GM12875 (cell line): ENCODE measurements around the gene PRMT5.

ENCODE experiments used
- H3K4me3 ChIP-seq: one replicate; pipeline ENCODE4 v1.5.1; 2011; ENCODE audit warnings: low read depth, low read length, control low read depth
- CTCF ChIP-seq: IDR thresholded peaks from 2 replicates; pipeline ENCODE4 v1.5.1; 2011; ENCODE audit warnings: low read depth, mild to moderate bottlenecking, control low read depth, inconsistent platforms, low read length, moderate library complexity, borderline replicate concordance; ENCODE audit not compliant: insufficient read depth

PRMT5 gene

GRCh38 chr14:22929104-22929960 lies at the start of gene PRMT5:
PRMT5 (minus strand) TSS chr14:22929376; CDS start chr14:22929361, 15 bp downstream.
- no peak for TF ChIP-seq CTCF
- peak within 1 kb of the TSS; percentile 68 for H3K4me3 ChIP-seq

DNA sequence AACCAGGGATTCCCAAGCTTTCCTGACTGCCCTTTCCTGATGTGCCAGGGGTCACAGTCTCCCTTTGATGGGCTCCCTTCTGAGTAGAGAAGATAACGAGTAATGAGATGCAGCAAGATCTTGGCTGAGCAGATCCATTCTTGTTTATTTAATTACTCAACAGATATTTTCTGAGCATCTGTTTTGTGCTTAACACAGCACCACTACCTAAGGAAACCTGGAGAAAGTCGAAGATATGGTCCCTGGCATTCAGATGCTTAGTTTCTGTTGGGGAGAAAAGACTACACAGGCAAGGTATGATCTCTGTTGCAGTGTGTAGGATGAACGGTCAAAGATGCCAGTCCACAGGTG lies 49.3 kb upstream of the PRMT5 start:
- no peak overlapping the region for H3K4me3 ChIP-seq
- TF ChIP-seq CTCF: no peak

- no peak for TF ChIP-seq CTCF
- no peak overlapping the region for H3K4me3 ChIP-seq
Observed at GRCh38 chr14:22977684-22978486, 48.7 kb upstream of the PRMT5 start.

DNA sequence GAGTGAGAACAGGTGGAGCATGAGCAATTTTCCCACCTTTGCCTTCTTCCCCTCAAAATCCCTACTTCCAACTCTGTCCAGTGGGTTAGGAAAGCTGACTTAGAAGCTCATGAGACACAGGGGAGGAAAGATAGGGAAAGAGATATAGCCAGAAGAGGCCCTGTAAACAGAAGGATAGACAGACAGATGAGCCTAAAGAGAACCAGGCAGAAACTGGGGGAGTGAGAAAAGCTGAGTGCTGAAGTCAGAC lies 48.2 kb upstream of the PRMT5 start:
- TF ChIP-seq CTCF: no peak
- no peak overlapping the region for H3K4me3 ChIP-seq

GRCh38 chr14:22976620-22977433 lies 47.7 kb upstream of the PRMT5 start:
- no peak overlapping the region for H3K4me3 ChIP-seq
- no peak for TF ChIP-seq CTCF

DNA sequence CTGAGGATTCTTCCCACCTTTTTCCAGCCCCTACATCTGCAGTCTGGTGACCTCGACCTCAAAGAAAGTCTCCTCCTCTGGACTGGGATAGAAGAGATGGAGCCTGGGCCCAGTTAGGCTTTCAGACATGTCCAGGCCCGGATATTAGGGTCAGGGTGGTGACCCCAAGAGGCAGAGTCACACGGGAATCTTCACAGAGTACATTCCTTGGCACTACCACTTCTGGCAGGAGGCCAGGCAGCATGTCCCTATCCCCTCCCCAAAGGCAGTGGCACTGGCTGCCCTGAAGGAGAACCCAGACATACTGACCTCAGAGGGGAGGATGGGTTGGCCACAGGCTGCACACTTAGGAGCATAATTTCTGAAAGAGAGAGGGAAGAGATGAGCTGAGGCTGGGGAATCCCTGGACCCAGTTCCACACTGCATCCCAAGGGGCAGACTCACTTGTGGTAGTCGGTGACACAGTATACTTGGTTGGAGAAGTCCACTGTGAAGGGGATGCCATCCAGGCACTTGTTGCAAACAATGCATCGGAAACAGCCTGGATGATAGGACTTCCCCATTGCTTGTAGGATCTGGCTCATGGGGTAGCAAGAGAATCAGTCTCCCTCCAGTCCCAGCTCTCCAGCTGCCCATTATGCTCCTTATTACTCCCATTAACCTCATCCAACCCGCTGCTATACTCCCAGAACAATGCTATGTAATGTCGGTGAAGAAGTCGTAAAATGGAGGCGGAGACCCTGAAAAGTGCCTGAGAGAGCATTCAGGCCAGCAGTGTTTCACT lies 45.5 kb upstream of the PRMT5 start:
- TF ChIP-seq CTCF: no peak
- H3K4me3 ChIP-seq: no peak overlapping the region
